Measurements from ENCODE around the gene DUS1L.

The DUS1L gene

GRCh38 chr17:82065638-82066303 lies at the start of gene DUS1L:
Gene DUS1L, minus strand, starts transcription at chr17:82065804. Its CDS starts 745 bp downstream, at chr17:82065059.
- peak; percentile 99 for DNase-seq (ENCODE audit: low spot score)

DNA sequence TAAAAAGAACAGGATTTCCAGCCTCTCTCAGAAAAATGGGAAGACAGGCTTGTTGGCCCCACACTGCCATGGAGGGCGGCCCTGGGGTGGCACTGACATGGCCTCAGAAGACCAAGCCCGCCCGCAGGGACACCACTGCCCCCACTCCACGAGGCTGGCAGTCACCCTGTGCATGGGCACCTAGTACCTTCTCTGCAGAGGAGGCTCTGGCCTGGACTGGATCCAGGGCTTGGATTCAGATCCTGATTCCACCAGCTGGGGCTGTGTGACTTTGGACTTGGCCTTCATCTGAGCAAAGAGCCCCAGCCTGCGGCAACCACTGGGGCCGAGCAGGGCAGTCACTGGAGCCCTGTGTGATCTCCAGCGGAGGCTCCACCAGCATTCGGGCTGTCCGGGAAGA lies 49.3 kb upstream of the DUS1L start:
- no peak for DNase-seq (ENCODE audit: low spot score)

DNA sequence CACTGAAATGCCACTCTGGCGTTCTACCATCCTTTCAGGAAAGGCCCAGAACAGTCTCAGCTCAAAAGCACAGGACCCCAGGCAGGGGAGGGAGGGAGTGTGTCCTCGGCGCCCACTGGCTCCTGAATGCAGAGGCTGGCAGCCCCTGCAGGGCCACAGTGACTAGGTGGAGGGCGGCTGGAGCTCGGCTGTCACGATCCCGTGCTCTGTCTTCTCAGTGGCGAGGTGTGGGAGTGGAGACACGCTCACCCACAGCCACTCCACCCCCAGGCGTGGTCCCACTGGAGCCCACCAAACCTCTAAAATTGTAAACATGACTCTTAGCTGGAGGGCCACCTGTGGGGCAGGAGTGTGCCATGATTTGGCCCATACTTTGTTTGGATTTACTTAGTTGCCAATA lies 48.8 kb upstream of the DUS1L start:
- no peak for DNase-seq (ENCODE audit: low spot score)

DNA sequence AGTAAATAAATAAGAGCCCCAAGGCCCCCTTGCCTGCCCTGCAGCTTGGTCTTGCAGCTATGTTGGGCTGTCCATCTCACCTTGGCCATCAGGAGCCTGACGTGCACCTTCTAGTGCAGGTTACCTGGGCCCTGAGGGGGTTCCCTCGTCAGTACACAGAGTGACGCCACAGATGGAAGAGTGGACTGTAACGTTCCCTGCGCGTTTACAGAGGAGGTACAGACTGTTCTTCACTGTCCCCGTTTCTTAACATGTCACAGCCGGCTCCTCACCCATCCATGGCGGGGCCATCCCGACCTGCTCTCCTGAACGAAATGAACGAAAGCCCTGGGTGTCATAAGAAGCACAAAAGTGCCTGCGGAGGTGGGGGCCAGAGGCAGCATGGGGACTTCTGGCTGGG lies 48.3 kb upstream of the DUS1L start:
- DNase-seq (ENCODE audit: low spot score): no peak

DNA sequence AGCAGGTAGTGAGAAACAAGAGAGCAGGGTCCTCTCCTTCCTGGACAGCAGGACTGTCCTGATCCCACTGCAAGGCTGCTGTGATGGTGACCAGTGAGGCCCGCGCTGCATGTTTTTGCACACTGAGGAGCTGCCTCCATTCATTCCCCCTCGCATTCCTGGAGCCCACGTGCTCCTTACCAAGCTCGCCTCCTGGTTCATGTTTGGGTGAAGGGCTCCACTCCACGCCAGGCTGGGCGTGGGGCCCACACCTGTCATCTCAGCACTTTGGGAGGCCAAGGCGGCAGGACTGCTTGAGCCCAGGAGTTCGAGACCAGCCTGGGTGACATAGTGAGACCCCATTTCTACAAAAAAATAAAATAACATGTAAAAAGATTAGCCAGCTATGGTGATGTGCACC lies 47.8 kb upstream of the DUS1L start:
- no peak for DNase-seq (ENCODE audit: low spot score)

GRCh38 chr17:82112914-82113311 lies 47.3 kb upstream of the DUS1L start:
- DNase-seq (ENCODE audit: low spot score): no peak

DNA sequence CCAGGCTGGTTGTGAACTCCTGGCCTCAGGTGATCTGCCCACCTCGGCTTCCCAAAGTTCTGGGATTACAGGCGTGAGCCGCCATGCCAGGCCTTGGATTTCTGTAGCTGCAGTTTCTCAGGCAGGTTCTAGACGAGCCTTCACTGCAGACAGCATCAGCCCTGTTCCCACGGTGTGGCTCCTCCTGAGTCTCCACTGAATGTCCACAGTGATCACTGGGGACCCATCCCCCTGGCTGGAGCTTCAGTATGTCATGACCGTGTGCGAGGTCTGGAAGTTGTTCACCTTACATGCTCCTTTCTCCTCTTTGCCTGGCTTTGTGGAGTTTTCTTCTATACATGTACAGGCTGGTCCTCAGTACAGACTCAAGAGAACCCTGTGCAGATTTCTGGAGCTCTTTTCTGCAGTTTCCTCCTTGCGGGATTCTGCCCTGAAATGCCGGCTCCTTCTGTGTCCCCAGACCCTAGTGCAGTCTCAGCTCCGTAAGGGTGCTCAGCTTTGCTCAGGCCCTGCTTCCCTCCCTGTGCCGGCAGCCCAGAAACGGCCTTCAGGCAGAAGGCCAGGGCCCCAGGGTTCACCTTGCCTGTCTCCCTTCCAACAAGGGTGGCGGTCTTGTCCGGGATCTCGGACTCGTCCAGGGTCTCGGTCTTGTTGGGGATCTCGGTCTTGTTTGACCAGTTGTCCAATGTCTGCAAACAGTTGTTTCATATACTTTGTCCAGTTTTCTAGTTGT lies 46.7 kb upstream of the DUS1L start:
- DNase-seq (ENCODE audit: low spot score): no peak

DNA sequence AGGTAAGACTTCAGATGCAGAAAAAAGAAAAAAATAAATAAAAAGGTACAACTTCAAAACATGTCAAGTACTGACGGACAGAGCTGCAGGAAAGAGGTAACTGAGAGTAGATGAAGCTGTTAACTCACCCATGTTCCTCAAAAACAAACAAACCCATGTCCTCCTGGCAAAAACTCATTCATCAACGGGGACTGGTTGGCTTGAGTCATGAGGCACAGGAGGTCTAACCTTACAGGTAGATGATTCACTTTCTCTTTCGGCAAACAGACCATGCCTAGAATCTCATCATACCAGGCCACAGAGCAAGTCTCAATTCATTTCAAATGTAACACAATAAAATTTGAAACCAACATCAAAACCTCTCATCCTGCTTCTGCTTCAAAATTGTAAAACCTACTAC lies 44.7 kb upstream of the DUS1L start:
- no peak for DNase-seq (ENCODE audit: low spot score)

GRCh38 chr17:82108961-82109475 lies 43.4 kb upstream of the DUS1L start:
- no peak for DNase-seq (ENCODE audit: low spot score)

DNA sequence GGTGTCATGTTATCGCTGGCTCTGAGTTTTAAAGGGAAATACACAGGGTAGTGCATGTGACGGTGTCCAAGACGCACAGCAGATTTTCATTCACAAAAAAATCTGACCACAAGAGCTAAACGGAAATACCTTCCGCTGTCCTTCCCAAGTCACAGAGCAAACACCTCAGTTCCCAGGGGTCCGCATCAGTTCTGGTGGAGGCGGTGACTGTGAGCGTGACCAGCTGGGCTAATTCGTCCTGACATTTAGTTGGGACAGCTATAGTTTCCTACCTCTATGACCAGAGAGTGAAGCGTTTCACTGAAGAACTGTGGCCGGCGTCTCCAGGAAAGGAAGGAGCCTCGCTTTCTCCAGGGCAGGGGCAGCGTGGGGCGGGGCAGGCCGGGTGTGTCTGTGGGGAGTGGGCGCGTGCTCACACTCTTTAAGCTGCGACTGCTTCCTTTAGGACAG lies 42.9 kb upstream of the DUS1L start:
- no peak for DNase-seq (ENCODE audit: low spot score)

DNA sequence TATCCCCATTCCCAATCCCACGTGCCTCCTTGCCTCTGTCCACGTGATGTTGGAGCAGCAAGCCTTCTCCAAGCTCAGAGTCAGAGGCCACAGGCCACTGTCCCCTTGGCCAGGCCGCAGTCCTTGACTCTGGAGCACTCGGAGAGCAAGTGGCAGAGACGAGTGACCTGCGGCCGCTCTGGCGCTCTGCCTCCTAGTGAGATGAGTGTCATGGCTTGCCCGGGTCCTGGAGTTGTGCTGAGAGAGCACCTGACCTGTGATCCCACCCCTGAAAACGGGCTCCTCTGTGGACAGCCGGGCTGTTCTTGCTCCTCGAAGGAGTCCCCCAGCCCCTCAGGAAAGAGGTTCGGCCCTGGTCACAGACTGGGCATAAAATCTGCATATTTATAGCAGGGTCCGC lies 42.4 kb upstream of the DUS1L start:
- no peak for DNase-seq (ENCODE audit: low spot score)

DNA sequence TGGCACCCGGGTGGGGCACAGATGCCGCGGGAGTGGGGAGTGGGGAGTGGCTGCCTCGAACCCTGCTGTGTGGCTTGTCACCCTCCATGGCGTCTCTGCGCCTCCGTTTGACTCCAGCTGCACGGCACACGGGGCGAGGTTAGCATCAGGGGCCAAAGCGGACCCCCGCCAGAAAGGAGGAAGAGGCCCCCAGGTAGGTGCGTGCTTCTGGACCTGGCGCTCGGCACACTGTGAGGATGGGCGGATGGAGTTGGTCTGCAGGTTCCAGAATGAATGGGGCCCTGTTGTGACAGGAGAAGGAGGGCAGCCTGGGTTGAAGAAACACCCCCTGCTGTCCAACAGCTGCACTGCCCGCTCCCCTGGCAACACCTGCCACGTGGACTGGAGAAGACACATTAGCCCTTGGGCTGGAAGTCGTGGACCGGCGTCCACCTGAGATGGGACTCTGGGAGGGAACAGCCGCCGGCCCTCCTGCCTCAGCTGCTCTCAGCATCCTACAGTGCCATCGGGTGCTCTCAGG lies 41.8 kb upstream of the DUS1L start:
- no peak for DNase-seq (ENCODE audit: low spot score)

GRCh38 chr17:82106688-82107305 lies 41.2 kb upstream of the DUS1L start:
- DNase-seq (ENCODE audit: low spot score): no peak

- DNase-seq (ENCODE audit: low spot score): no peak
These were observed 40.5 kb upstream of the DUS1L start for GRCh38 chr17:82105882-82106687.

DNA sequence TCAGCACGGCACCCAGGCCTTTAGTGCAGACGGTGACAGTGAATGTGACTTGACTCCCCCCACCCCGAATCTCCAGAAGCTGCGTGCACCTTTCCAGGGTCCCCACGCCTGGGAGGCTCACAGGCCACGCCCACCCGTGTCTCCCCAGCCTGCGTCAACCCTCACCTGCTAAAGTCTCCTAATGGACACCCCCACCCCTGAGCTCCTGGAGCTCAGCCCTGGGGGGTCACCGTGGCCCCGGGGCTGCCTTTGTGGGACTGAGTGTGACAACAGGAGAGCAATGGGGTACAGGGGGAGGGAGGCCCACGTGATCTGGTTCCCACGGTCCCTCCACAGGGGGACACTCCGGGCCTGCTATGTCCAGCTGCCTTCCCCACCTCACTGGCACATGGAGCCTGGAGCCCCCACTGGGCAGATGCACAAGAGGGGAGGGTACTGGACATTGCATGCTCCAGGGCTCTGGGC lies 39.8 kb upstream of the DUS1L start:
- no peak for DNase-seq (ENCODE audit: low spot score)

DNA sequence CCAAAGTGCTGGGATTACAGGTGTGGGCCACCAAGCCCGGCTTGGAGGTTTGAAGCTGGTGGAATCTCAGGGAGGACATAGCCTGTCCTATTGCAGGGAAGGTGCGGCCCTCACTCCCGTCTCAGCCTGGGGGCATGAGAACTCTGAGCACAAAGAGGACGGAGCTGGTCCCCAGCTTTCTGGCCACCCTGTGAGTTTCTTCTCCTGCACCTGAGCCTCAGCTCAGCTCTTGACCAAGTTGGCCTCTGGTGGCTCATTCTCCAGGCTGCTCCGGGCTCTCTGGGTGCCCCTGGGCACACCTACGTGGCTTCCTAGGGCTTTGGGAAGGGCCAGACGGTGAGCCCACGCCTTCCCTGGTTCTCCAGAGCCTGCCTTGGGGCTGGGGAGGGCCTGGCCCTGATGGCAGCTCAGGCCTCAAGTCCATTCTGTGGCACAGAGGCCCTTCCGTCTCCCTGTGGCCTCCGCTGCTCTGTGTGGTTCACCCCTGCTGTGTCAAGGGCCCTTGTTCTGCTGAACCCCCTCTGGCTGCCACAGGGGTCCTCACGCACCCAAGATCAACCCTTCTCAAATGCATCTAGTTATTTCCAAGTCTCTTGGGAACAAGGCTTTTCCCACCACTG lies 39.3 kb upstream of the DUS1L start:
- DNase-seq (ENCODE audit: low spot score): no peak

- DNase-seq (ENCODE audit: low spot score): peak; percentile 80
These were observed 38.2 kb upstream of the DUS1L start for GRCh38 chr17:82103553-82104451.

- no peak for DNase-seq (ENCODE audit: low spot score)
These were observed 36.4 kb upstream of the DUS1L start for GRCh38 chr17:82101767-82102679.

DNA sequence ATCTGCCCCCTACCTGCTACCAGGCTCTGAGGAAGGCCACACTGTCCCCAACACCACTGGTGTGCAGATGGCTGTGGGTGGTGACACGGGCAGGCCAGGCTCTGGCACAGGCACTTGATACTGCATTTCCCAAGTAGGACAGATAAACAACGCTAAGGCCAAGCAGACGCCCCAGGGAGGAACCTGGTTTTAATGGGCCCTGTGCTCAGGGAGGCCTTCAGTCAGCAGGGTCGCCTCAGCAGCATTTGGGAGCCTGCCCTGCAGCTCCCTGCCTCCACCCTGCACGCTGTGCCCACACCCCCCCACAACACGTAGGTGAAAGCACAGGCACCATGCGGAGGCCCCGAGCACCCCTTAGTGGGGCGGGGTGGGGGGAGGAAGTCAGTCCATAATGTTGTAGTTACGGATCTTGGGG lies 35.7 kb upstream of the DUS1L start:
- DNase-seq (ENCODE audit: low spot score): no peak

Data from D341Med (cell line).